ENCODE results near the gene LBH.
A peak's percentile ranks its signal among the peaks of the same experiment; 100 is the strongest.

LBH gene

DNA sequence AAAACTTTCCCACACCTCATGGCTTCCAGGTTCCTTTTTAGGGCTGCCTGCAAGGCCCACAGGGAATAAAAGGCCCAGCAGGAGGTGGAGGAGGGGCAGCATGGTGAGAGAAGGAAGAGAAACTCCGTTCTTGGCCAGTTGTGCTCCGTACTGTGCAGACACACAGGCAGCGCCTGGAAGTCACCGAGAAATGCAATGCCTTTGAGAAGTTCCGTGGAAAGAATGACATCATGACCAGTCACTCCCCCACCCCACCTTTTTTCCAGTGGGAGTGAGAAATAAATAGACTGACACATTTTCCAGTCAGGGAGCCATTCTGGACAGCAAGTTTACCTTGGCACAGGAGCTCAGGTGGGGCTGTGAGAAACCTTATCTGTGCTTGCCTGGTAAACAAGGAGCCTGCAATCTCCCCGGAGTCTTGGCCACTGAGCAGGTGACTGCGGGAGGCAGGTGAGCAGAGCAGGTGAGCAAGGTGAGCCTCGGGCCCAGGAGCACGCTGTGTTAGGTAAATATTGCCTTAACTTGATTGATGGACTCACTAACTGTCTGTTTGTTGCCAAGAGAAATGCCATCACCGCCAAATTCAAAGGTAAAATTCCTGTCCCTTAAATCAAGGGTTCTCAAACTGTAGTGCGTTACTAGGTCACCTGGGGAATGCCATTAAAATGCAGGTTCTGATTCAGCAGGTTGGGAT, 13.5 kb upstream of the LBH start:
- DNase-seq = no peak

DNA sequence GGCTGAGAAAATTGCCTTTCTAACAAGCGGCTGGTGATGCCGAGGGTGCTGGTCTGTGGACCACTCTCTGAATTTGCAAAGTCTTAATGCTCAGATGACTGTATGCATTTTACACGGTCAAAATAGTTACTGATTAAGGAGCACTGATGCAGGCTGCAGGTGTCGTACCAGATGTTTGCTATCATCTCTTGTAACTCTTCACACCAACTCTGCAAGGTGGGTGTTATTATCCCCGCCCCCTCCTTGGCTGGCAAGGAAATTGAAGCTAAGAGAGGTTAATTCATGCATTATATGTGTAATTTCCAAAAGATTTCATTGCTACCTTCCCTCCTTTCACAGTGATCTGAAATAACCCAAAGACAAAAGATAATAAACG, 13.0 kb upstream of the LBH start:
- DNase-seq = no peak

DNA sequence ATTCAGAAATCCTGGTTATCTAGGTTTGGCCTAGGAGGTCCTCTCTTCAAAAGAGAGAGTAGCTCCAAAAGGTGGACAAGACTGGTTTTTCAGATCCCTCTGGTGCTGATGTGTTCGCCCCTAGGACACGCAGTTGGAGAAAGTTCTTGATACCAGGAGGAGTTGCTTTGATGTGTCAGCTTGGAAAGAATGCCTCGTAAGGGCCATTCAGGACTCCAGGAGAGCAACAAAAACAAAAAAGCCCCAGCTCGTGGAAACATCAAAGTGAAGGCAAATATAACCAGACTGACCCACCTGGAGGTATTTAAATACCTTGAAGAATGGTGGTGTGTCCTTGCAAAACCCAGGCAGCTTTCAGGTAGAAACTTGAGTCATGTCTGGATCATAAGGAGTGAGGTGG, 12.5 kb upstream of the LBH start:
- DNase-seq = no peak

GRCh38 chr2:30219886-30220875, 11.2 kb upstream of the LBH start:
- no peak for DNase-seq

GRCh38 chr2:30221531-30221930, 9.8 kb upstream of the LBH start:
- DNase-seq = no peak

GRCh38 chr2:30222031-30222430, 9.3 kb upstream of the LBH start:
- no peak for DNase-seq

- DNase-seq = no peak
Measured at GRCh38 chr2:30222636-30223360, 8.5 kb upstream of the LBH start.

GRCh38 chr2:30223413-30223874, 7.9 kb upstream of the LBH start:
- DNase-seq = no peak

DNA sequence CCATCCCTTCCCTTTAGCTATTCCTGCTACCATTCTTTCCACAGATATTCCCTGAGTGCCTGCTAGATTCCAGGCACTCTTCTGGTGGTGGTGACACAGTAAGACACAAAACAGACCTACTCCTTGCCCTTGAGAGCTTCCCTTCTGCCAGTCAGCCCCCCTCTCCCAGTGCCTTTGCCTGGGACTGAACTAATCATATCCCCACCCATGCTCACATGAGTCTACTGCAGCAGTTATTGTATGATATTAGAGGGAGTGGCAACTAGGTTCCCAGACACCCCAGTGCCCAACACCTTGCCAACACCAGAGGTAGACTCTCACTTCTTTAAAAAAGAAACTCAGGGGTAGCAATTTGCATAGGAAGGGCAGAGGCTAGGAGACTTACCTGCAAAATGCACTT, 7.2 kb upstream of the LBH start:
- no peak for DNase-seq

GRCh38 chr2:30225131-30225762, 6.1 kb upstream of the LBH start:
- DNase-seq = peak in 2 of 4 experiments; percentile 12 to 28

DNA sequence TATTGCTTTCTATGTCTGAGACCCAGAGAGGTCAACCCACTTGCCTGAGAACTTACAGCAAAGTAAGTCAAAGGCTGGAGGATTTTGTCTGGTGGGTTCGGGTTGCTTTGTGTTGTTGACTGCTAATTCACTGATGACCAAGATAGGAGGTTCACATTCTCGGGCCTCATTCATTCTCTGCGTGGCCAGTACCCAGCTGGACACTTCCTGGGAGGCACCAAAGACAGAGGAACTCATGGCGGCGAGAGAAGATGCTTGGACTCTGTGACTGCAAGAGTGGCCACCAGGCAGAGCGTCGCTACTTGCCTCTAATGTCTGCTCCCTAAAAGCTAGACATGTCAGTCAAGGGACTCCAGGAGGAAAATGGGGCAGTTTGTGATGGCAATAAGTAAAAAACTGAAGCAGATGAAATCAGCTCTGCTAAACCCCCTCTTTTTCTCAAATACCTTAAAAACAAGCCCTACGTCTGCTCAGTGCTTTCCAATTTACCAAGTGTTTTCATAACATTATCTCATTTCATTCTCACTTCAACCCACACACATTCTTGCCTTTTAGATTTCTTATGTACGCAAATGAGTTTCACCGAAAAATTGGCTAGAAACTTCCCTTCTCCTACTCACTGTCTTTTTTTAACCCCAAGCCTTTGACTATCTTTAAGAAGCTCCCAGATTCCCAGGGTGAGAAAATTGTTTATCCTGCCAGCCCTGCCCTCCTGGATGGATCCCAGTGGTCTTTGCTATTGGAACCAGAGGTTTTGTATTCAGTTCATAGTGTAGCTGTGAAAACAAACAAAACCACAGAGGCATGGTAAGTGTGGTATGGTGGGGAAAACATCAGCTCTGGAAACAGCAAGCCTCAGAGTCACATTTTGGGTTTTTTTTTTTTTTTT, 4.9 kb upstream of the LBH start:
- DNase-seq = no peak

- no peak for DNase-seq
Measured at GRCh38 chr2:30229596-30229995, 1.7 kb upstream of the LBH start.

- peak in 3 of 4 experiments; percentile 26 to 49 (median 47) for DNase-seq
Measured at GRCh38 chr2:30230497-30231211, 680 bp upstream of the LBH start.

GRCh38 chr2:30231996-30232800, 864 bp downstream of the LBH start:
- DNase-seq = peak; percentile 52 to 75 (median 62)

GRCh38 chr2:30232801-30233130, 1.4 kb downstream of the LBH start:
- DNase-seq = peak in 2 of 4 experiments; percentile 33 to 38

DNA sequence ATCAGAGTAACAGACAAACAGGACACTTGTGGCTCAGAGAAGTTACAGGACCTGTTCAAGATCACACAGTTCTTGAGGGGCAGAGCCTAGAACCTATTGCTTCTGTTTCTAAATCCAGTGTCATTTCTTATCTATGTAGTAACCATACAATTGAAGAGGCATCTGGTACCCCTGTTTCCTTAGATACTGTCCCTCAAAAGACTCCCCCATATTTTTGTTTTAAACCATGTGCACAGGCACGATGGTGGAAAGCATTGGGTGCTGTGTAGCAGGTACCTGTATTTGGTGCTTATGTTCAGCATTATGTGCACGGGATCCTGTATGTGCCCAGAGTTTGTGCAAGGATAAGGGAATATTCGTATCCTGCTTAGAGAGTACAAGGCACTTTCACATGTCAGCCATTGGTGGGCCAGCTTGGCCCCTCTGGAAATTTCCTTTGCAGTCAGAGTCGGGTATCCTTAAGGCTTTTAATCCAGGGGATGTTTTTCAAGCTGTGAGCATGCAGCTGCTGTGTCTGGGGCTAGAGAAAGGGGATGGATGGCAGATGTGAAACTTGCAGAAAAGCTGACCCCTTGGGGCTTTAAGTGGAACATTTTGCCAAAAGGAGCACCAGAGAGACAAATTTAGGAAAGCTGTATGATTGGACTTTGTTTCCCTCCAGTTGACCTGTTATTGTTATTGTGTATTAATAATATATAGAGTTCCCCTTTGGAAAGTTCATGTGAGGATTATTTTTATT, 2.1 kb downstream of the LBH start:
- no peak for DNase-seq

DNA sequence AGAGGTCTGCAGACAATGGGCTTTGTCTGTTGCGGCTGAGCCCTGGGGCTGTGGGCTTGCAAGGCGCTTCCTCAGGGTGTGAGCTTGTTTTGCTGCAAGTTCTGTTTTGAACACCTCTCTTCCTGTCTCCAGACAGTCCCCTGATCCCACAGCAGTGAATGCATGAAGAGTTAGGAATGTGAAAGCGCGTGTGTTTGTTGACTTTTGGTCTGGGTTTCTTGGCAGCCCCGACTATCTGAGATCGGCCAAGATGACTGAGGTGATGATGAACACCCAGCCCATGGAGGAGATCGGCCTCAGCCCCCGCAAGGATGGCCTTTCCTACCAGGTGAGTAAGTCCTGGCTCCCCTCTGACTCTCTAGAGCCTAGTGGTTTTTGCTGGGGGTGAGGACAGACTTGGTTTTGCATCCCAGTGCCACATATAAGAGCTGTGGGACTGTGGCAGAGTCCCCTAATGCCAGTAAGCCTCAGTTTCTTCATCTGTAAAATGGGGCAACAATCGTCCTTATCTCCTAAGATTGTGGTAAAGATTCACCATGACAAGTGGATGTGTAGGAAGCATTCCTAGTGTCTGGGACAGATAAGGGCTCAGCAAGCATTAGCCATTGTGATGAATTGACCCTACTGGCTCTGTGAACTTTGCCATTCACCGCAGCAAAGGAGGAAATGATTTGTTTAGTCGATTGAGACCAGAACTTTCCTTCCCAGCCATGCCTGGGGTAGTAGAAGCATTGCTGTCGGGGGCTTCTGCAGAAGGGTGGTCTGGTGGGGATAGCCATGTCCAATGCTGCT, 3.0 kb downstream of the LBH start:
- no peak for DNase-seq

- DNase-seq = peak; percentile 10 to 29 (median 22)
Measured at GRCh38 chr2:30235008-30235655, 3.8 kb downstream of the LBH start.
